Measurements from ENCODE around the gene MECP2.
A peak's percentile ranks its signal among the peaks of the same experiment; 100 is the strongest.

Gene MECP2

GRCh38 chrX:154115071-154115470, 17.6 kb upstream of the MECP2 start:
- H3K4me3 ChIP-seq (ENCODE audit: low read depth, low read length), result no peak overlapping the region
- no peak for TF ChIP-seq CTCF (IDR thresholded peaks at IDR 0.05; ENCODE audit: low read depth, low read length)

DNA sequence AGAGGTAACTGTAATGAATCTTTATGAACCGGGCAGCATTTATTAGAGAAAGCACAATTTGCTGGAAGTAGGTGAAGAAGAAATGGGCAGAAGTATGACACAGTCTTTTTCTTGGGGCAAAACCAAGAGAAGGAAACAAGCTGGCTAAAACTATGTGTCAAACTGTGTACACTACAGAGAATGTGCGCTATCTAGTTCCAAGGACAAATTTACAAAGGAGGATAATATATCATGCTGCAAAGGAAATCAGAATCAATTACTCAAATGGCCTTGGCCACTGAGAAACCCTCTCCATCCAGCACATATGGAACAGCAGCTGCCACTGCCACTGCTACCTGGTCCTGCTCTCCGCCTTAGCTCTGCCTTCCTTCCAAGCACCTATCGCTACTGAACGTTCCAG, 17.1 kb upstream of the MECP2 start:
- TF ChIP-seq CTCF (IDR thresholded peaks at IDR 0.05; ENCODE audit: low read depth, low read length), result no peak

GRCh38 chrX:154113729-154114128, 16.2 kb upstream of the MECP2 start:
- TF ChIP-seq CTCF (IDR thresholded peaks at IDR 0.05; ENCODE audit: low read depth, low read length), result no peak
- H3K4me3 ChIP-seq (ENCODE audit: low read depth, low read length), result no peak overlapping the region

More for the DNA sequence above, 17.1 kb upstream of the MECP2 start:
- H3K4me3 ChIP-seq (ENCODE audit: low read depth, low read length), result no peak overlapping the region

DNA sequence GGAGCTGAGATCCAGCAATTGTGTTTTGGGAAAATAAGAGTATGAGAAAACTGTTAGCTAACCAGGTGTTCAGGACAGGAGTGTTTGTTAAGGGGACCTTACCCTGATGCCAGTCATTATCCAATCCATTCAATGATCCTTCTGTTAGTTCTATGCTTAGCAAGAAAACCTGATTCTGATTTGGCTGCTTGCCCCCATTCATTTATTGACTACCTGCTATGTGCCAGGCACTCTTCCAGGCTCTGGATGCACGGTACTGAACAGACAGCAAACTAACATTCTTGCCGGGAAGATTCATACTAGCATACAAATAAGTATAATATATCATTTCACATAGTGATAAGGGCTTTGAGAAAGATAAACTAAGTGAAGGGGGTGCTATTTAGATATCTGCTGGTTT, 1.0 kb upstream of the MECP2 start:
- no peak overlapping the region for H3K4me3 ChIP-seq (ENCODE audit: low read depth, low read length)
- no peak for TF ChIP-seq CTCF (IDR thresholded peaks at IDR 0.05; ENCODE audit: low read depth, low read length)

DNA sequence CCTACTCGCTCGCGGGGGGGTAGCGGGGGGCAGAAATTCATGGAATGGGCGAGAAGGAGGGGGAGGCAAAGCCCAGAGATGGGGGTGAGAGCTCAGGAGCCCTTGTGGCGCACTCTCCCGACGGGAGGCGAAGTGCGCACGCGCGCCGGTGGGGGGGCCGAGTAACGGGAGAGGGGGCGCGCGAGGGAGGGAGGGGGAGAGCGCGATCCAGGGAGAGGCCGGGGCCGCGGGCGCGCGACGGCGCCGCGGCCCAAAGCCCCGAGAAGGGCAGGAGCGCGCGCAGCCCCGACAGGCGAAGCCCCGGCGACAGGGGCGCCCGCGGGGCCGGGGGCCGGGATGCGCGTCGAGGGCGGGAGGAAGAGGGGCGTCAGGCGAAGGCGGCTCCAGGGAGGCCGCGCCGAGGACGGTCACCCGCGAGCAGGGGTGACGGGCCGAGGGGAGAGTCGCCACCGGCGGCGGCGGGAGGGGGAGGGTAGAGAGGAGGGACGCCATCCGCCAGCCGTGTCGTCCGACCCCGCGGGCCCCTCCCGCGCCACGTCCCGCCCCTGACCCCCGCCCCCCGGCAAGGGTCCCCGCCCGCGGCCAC, 421 bp downstream of the MECP2 start:
- no peak for TF ChIP-seq CTCF (IDR thresholded peaks at IDR 0.05; ENCODE audit: low read depth, low read length)
- peak overlapping the region; percentile 68 for H3K4me3 ChIP-seq (ENCODE audit: low read depth, low read length)

GRCh38 chrX:154096140-154097002, 1.1 kb downstream of the MECP2 start:
- peak overlapping the region; percentile 68 for H3K4me3 ChIP-seq (ENCODE audit: low read depth, low read length)
- no peak for TF ChIP-seq CTCF (IDR thresholded peaks at IDR 0.05; ENCODE audit: low read depth, low read length)

DNA sequence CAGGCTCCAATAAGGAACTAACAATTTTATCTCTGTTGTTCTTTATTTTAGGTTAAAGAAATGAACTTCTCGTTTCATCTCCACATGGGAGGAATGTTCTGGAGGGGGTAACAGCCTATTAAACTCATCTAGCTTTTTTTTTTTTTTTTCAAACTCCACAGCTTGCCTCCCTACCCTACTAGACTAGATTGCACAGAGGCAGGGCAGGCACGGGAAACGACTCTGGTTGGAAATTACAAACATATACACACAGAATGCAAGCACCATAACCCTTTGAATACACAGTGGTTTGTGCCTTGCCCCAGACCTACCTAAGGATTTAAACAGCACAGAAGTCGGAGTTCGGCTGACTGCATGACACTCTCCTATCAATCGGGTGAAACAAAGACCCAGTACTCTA, 2.7 kb downstream of the MECP2 start:
- no peak for TF ChIP-seq CTCF (IDR thresholded peaks at IDR 0.05; ENCODE audit: low read depth, low read length)
- H3K4me3 ChIP-seq (ENCODE audit: low read depth, low read length), result no peak overlapping the region

All from WI38 (cell line).